ENCODE data around the gene SPAG8. TPM values are rescaled to one million over a fixed set of nuclear protein-coding genes. Genes with fewer than 3 reads are reported as not detected.

SPAG8 gene
- total and polyA plus RNA-seq, 9 of the 15 experiments (the other 6 are each of a cell fraction or from before 2014, with no cell fraction given): 0.03 to 0.47 (median 0.21) TPM

GRCh38 chr9:35814106-35814840 is 2.2 kb upstream of the SPAG8 start (continued):
- TF ChIP-seq E2F5 (CRISPR knock-in tag; IDR thresholded peaks at IDR 0.05) (no peak), GTF2F1 (IDR thresholded peaks at IDR 0.05; ENCODE audit: low read depth, low read length) (no peak), KAT2B (IDR thresholded peaks at IDR 0.05; ENCODE audit: low read depth, low read length) (no peak), ZBTB9 (CRISPR knock-in tag; IDR thresholded peaks at IDR 0.05) (0 out of 2 replicates have a peak, but pooled peaks have one; percentile 36), SMAD3 (CRISPR knock-in tag; conservative IDR thresholded peaks at IDR 0.05) (no peak), U2AF2 (optimal IDR thresholded peaks at IDR 0.05; ENCODE audit: low read depth, low read length) (no peak), JUND (IDR thresholded peaks at IDR 0.05; ENCODE audit: borderline replicate concordance, low read depth, low read length) (peak; percentile 33; the same call in 1 of the 2 replicates), JUND (tag; IDR thresholded peaks at IDR 0.05; ENCODE audit: borderline replicate concordance, low read depth, low read length) (peak; percentile 47; the same call in 1 of the 3 replicates), ZNF124 (CRISPR knock-in tag; IDR thresholded peaks at IDR 0.05) (no peak), MAFK (IDR thresholded peaks at IDR 0.05; ENCODE audit: low read length) (no peak), ZFP91 (CRISPR knock-in tag; IDR thresholded peaks at IDR 0.05) (no peak), NFE2L1 (tag; IDR thresholded peaks at IDR 0.05; ENCODE audit: borderline replicate concordance, low read depth) (no peak), ZBTB5 (IDR thresholded peaks at IDR 0.05) (no peak), TBP (optimal IDR thresholded peaks at IDR 0.05; ENCODE audit: low read depth, low read length) (peak; percentile 37), PKNOX1 (IDR thresholded peaks at IDR 0.05) (peak; percentile 25; the same call in 1 of the 2 replicates), SLC30A9 (CRISPR knock-in tag; IDR thresholded peaks at IDR 0.05) (no peak), CREM (IDR thresholded peaks at IDR 0.05; ENCODE audit: low read depth) (0 out of 2 replicates have a peak, but pooled peaks have one; percentile 7), NFYB (IDR thresholded peaks at IDR 0.05; ENCODE audit: extremely low read depth, insufficient read length) (no peak), DMBX1 (CRISPR knock-in tag; IDR thresholded peaks at IDR 0.05; ENCODE audit: borderline replicate concordance) (no peak), PTBP1 (IDR thresholded peaks at IDR 0.05; ENCODE audit: low read depth, low read length) (no peak), SRSF7 (optimal IDR thresholded peaks at IDR 0.05; ENCODE audit: low read depth, low read length) (no peak), KLF10 (CRISPR knock-in tag; IDR thresholded peaks at IDR 0.05) (no peak), ZKSCAN3 (CRISPR knock-in tag; IDR thresholded peaks at IDR 0.05) (no peak)

All from K562 (cell line).